HG03565 (cell line): ENCODE data around the gene OR2AT4.

ENCODE experiments used
- ATAC-seq: cut with Tn5 transposase; IDR thresholded peaks from one replicate; pipeline ENCODE4 v1.9.1; 2021; ENCODE audit warnings: mild to moderate bottlenecking, moderate library complexity; ENCODE audit not compliant: unreplicated experiment

OR2AT4 gene

DNA sequence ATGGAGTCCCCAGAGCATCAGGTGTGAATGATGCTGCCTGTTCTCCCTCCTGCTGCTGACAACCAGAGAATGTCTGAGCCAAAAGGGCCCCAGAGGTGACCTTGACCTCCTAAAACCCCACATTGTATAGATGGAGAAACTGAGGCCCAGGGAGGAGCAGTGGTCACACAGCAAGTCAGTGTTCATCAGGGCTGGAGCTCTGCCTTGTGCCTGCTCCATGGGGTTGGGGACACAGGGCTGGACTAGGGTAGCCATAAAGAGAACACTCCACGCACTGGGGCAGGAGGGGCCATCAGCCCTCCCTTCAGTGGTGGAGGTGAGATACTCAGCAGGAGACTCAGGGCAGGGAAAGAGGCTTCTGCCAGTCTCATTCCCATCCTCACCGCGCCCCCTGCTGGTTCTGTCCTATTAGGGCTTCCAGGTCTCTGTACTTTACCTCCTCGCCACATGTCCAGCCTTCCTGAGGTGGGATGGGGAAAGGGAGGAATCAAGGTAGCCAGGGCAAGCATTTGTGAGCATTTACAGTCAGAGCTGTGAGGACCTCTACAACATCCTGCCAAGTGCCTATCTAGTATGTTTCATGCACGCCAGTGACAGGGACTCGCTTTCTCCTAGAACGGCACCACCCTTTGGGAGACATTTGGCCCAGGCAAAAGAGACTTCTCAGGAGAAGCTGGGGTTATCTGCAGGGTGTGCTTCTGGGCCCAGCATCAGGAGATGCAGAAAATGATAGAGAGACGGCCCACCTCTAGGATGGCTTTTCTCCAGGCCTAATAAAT is 64.7 kb downstream of the OR2AT4 start:
- ATAC-seq = no peak
